GM23248 (cell line): ENCODE measurements around the gene IQGAP1. TPM values are rescaled to one million over a fixed set of nuclear protein-coding genes. Genes with fewer than 3 reads are reported as not detected.

Experiments
- DNase-seq: peaks from one replicate; pipeline ENCODE4 v3.0.0-alpha.2; 2015
- H2AFZ ChIP-seq: fragments of 200-600 bp; sonication (generic); 2 replicates; pipeline ENCODE4 v1.6.1; 2016; ENCODE audit warnings: antibody characterized with exemption
- H3F3A ChIP-seq: fragments of 200-600 bp; sonication (generic); 2 replicates; pipeline ENCODE4 v1.6.1; 2016; ENCODE audit warnings: mild to moderate bottlenecking, antibody characterized with exemption, mixed run types; ENCODE audit not compliant: insufficient read depth
- H3K27ac ChIP-seq: fragments of 200-600 bp; sonication (generic); 2 replicates; pipeline ENCODE4 v1.5.1; 2016; ENCODE audit warnings: mild to moderate bottlenecking
- H3K27me3 ChIP-seq: fragments of 200-600 bp; sonication (generic); replicated peaks from 2 replicates; pipeline ENCODE4 v1.6.1; 2016; ENCODE audit warnings: mild to moderate bottlenecking; ENCODE audit not compliant: insufficient read depth
- H3K36me3 ChIP-seq: fragments of 200-600 bp; sonication (generic); 2 replicates; pipeline ENCODE4 v1.6.1; 2016; ENCODE audit warnings: low read depth, mild to moderate bottlenecking
- H3K4me1 ChIP-seq: fragments of 200-600 bp; sonication (generic); 2 replicates; pipeline ENCODE4 v1.6.1; 2016; ENCODE audit warnings: mild to moderate bottlenecking; ENCODE audit not compliant: insufficient read depth
- H3K4me2 ChIP-seq: fragments of 200-600 bp; sonication (generic); one replicate; pipeline ENCODE4 v1.6.1; 2016; ENCODE audit warnings: mild to moderate bottlenecking; ENCODE audit not compliant: unreplicated experiment
- H3K4me3 ChIP-seq: fragments of 200-600 bp; sonication (generic); 2 replicates; pipeline ENCODE4 v1.5.1; 2016; ENCODE audit warnings: mild to moderate bottlenecking
- H3K79me2 ChIP-seq: fragments of 200-600 bp; sonication (generic); 2 replicates; pipeline ENCODE4 v1.6.1; 2016; ENCODE audit warnings: mild to moderate bottlenecking; ENCODE audit not compliant: insufficient read depth
- H3K9ac ChIP-seq: fragments of 200-600 bp; sonication (generic); 2 replicates; pipeline ENCODE4 v1.6.1; 2016; ENCODE audit warnings: mild to moderate bottlenecking
- H3K9me2 ChIP-seq: fragments of 200-600 bp; sonication (generic); 2 replicates; pipeline ENCODE4 v1.6.1; 2016; ENCODE audit warnings: mixed run types, mild to moderate bottlenecking, moderate library complexity; ENCODE audit not compliant: insufficient read depth
- H3K9me3 ChIP-seq: fragments of 200-600 bp; sonication (generic); one replicate; pipeline ENCODE4 v1.6.1; 2017; ENCODE audit warnings: low read depth
- H4K20me1 ChIP-seq: fragments of 200-600 bp; sonication (generic); 2 replicates; pipeline ENCODE4 v1.6.0; 2016; ENCODE audit not compliant: insufficient read depth
- EZH2 ChIP-seq: fragments of 200-600 bp; sonication (generic); IDR thresholded peaks from 2 replicates; pipeline ENCODE4 v1.6.1; 2018; ENCODE audit warnings: antibody characterized with exemption, mild to moderate bottlenecking; ENCODE audit not compliant: insufficient read depth, poor library complexity, severe bottlenecking
- EZH2phosphoT487 ChIP-seq: fragments of 200-600 bp; sonication (generic); IDR thresholded peaks from 2 replicates; pipeline ENCODE4 v1.6.1; 2018; ENCODE audit warnings: antibody characterized with exemption, moderate library complexity, mild to moderate bottlenecking, low read depth; ENCODE audit not compliant: insufficient read depth
- WGBS, 2 experiments: methylation state at CpG; one replicate each; pipeline ENCODE4 v1.1.6; 2015 to 2017; ENCODE audit warnings: low lambda C conversion rate in 2 of 2, low coverage in 1 of 2; ENCODE audit errors: missing lambda C conversion rate in 2 of 2; 5-methylcytosine and 5-hydroxymethylcytosine counted together
- in situ Hi-C: fragments of 300-500 bp; cut with MboI; formaldehyde crosslinking; loops from 2 replicates; pipeline ENCODE4 v1.15.0; 2020
- polyA plus RNA-seq: library from polyadenylated mRNA; unstranded; fragments of >200 nt; fragmentation: Nextera tagmentation; extraction: Ambion mirVana; gene quantifications from 2 replicates; pipeline ENCODE4 v1.2.1, GENCODE V29; 2016
- total RNA-seq: library from RNA; depleted of rRNA; stranded (reverse); fragments of >200 nt; shearing (Covaris generic); gene quantifications from 2 replicates; pipeline ENCODE4 v1.2.3, GENCODE V29; 2014

IQGAP1 gene
- total and polyA plus RNA-seq, 2 experiments from 2014 or later = 101 to 185 TPM

GRCh38 chr15:90449206-90449735 is 61.2 kb downstream of the IQGAP1 start:
- no peaks in the 10 kb centered on the region for H4K20me1 ChIP-seq
- H3K79me2 ChIP-seq = peaks cover 71% of the 10 kb centered on the region
- no peak overlapping the region for H3K27ac ChIP-seq
- H3K9me3 ChIP-seq = no peaks in the 10 kb centered on the region
- no peak overlapping the region for H3K9ac ChIP-seq
- in situ Hi-C loops = no loop called here
- H2AFZ ChIP-seq = no peak overlapping the region
- WGBS, 2 experiments = 95 to 96% methylated on average over 4 of the region's 4 CpGs
- peak; percentile 54 for DNase-seq
- TF ChIP-seq EZH2 (no peak), EZH2phosphoT487 (no peak)
- H3F3A ChIP-seq = peaks cover 35% of the 10 kb centered on the region
- no peaks in the 10 kb centered on the region for H3K27me3 ChIP-seq
- H3K4me2 ChIP-seq = no peak overlapping the region
- no peak overlapping the region for H3K4me3 ChIP-seq
- peaks cover 7% of the 10 kb centered on the region; the same call in 1 of the 2 replicates for H3K4me1 ChIP-seq
- H3K36me3 ChIP-seq = peaks cover 81% of the 10 kb centered on the region
- H3K9me2 ChIP-seq = no peaks in the 10 kb centered on the region

DNA sequence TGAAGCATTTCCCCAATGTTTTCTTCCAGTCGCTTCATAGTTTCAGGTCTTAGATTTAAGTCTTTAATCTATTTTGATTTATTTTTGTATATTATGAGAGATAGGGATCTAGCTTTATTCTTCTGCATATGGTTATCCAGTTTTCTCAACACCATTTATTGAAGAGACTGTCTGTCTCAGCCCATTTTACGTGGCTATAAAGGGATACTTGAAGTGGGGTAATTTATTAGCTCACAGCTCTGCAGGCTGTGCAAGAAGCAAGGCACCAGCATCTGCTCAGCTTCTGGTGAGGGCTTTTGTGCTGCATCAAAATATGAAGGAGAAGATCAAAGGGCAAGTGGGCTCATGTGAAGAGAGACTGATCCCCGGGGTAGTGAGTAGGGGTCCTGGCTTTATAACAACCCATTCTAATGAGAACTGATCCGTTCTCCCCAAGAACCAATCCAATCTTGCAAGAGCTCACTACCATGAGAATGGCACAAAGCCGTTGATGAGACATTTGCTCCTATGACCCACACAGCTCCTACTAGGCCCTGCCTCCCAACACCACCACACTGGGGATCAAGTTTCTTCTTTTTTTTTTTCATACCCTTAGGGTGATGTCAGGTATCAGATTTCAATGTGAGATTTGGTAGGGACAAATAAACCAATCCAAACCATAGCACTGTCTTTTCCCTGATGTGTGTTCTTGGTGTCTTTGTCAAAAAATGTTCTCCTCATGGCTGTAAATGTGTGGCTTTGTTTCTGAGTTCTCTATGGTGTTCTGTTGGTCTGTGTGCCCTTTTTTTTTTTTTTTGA is 63.2 kb downstream of the IQGAP1 start:
- Histone ChIP-seq H3F3A (peaks cover 36% of the 10 kb centered on the region), H2AFZ (no peak overlapping the region), H3K4me3 (no peak overlapping the region), H3K4me2 (no peak overlapping the region), H4K20me1 (no peaks in the 10 kb centered on the region), H3K9me2 (no peaks in the 10 kb centered on the region), H3K79me2 (peaks cover 66% of the 10 kb centered on the region), H3K27me3 (no peaks in the 10 kb centered on the region), H3K9ac (no peak overlapping the region), H3K36me3 (peaks cover 83% of the 10 kb centered on the region), H3K9me3 (no peaks in the 10 kb centered on the region), H3K27ac (no peak overlapping the region), H3K4me1 (peaks cover 7% of the 10 kb centered on the region; the same call in 1 of the 2 replicates)
- DNase-seq = peak; percentile 51
- in situ Hi-C loops = no loop called here
- TF ChIP-seq EZH2 (no peak), EZH2phosphoT487 (no peak)
- 76 to 79% methylated on average over 5 of the region's 5 CpGs for WGBS, 2 experiments

- Histone ChIP-seq H3K27me3 (no peaks in the 10 kb centered on the region), H3K4me1 (peaks cover 4% of the 10 kb centered on the region; the same call in 1 of the 2 replicates), H3K4me2 (no peak overlapping the region), H3K36me3 (peaks cover 82% of the 10 kb centered on the region), H3K9me2 (no peaks in the 10 kb centered on the region), H3K9me3 (no peaks in the 10 kb centered on the region), H3K4me3 (no peak overlapping the region), H3K79me2 (peaks cover 78% of the 10 kb centered on the region), H3K27ac (no peak overlapping the region), H4K20me1 (no peaks in the 10 kb centered on the region; the same call in 1 of the 2 replicates), H2AFZ (no peak overlapping the region), H3F3A (peaks cover 25% of the 10 kb centered on the region), H3K9ac (no peak overlapping the region)
- TF ChIP-seq EZH2phosphoT487 (no peak), EZH2 (no peak)
- in situ Hi-C loops = no loop called here
- 98 to 99% methylated on average over 5 of the region's 5 CpGs for WGBS, 2 experiments
- DNase-seq = no peak
These were observed 68.2 kb downstream of the IQGAP1 start for GRCh38 chr15:90456236-90456635.

DNA sequence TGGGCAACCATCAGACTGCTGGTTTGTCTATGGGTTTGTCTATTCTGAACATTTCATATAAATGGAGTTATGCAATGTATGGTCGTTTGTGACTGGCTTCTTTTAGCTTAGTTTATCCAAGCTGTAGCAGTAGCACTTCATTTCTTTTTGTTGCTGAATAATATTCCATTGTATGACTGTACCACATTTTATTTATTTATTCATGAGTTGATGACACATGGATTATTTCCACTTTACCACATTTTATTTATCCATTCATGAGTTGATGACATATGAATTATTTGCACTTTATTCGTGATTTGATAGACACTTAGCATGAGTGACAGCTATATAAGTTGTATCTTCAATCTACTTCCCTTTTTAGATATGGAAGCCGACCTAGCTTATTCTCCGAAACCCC is 70.0 kb downstream of the IQGAP1 start:
- Histone ChIP-seq H3K4me2 (no peak overlapping the region), H3F3A (peaks cover 33% of the 10 kb centered on the region), H3K4me3 (no peak overlapping the region), H4K20me1 (no peaks in the 10 kb centered on the region; the same call in 1 of the 2 replicates), H3K9me2 (no peaks in the 10 kb centered on the region), H3K27me3 (no peaks in the 10 kb centered on the region), H3K9me3 (no peaks in the 10 kb centered on the region), H3K27ac (no peak overlapping the region), H3K4me1 (peaks cover 2% of the 10 kb centered on the region), H2AFZ (no peak overlapping the region), H3K9ac (no peak overlapping the region), H3K79me2 (peaks cover 78% of the 10 kb centered on the region), H3K36me3 (peaks cover 67% of the 10 kb centered on the region)
- TF ChIP-seq EZH2 (no peak), EZH2phosphoT487 (no peak)
- in situ Hi-C loops = no loop called here
- DNase-seq = no peak
- 78 to 79% methylated on average over 4 of the region's 4 CpGs for WGBS, 2 experiments
